ENCODE data around the gene SGMS1.

DNA sequence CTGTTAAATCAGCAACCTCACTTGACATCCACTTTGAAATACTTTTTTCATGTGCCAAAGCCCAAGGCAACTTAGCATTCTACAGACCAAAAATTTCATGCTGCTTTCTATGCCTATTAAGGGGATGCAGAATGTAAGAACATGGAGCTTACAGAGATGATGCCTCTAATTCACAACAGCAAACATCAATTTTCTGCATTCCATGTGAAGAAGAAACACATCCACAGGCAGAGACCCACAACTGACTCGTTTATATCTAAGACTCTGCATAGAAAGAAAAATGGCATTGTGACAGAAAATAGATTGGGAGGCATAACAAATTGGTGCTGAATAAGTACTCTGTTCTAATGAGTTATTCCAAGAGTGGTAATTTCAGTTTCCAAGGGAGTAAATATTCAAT is 107.6 kb downstream of the SGMS1 start:
- TF ChIP-seq CTCF (IDR thresholded peaks at IDR 0.05) (no peak), EZH2 (IDR thresholded peaks at IDR 0.05; ENCODE audit: borderline replicate concordance, insufficient read depth, low read depth, low read length, poor library complexity, severe bottlenecking) (no peak)
